ENCODE results near the gene TMEM181. TPM values are rescaled to one million over a fixed set of nuclear protein-coding genes. Genes with fewer than 3 reads are reported as not detected.

The TMEM181 gene
- total and polyA plus RNA-seq, 2 of the 13 experiments (the other 11 are each of a cell fraction or from before 2014, with no cell fraction given): 59.1 to 108 TPM

GRCh38 chr6:158559895-158560835 is at the start of gene TMEM181 (continued):
- peak; percentile 24 for TF ChIP-seq IKZF5 (CRISPR knock-in tag; IDR thresholded peaks at IDR 0.05)
- TF ChIP-seq ARHGAP35 (CRISPR knock-in tag; IDR thresholded peaks at IDR 0.05; ENCODE audit: borderline replicate concordance): 0 out of 2 replicates have a peak, but pooled peaks have one; percentile 44
- TF ChIP-seq PATZ1 (CRISPR knock-in tag; IDR thresholded peaks at IDR 0.05): peak; percentile 75
- no peak for TF ChIP-seq TRIM22 (IDR thresholded peaks at IDR 0.05)
- peak; percentile 50 for TF ChIP-seq HNRNPH1 (optimal IDR thresholded peaks at IDR 0.05; ENCODE audit: low read depth, low read length)
- TF ChIP-seq ZNF414 (CRISPR knock-in tag; IDR thresholded peaks at IDR 0.05): no peak
- TF ChIP-seq THAP11 (CRISPR knock-in tag; IDR thresholded peaks at IDR 0.05): peak; percentile 85
- no peak for TF ChIP-seq ZNF577 (CRISPR knock-in tag; IDR thresholded peaks at IDR 0.05; ENCODE audit: borderline replicate concordance, low read depth)
- TF ChIP-seq RARA (CRISPR knock-in tag; IDR thresholded peaks at IDR 0.05): peak; percentile 52; the same call in 1 of the 2 replicates
- peak; percentile 95 for TF ChIP-seq BHLHE40 (IDR thresholded peaks at IDR 0.05; ENCODE audit: low read length)
- TF ChIP-seq HNF4A (CRISPR knock-in tag; IDR thresholded peaks at IDR 0.05): no peak
- no peak for TF ChIP-seq FOSL1 (CRISPR knock-in tag; IDR thresholded peaks at IDR 0.05; ENCODE audit: borderline replicate concordance)
- no peak for TF ChIP-seq ZNF512B (CRISPR knock-in tag; IDR thresholded peaks at IDR 0.05; ENCODE audit: borderline replicate concordance)
- TF ChIP-seq ZNF652 (CRISPR knock-in tag; IDR thresholded peaks at IDR 0.05; ENCODE audit: borderline replicate concordance, low read depth): no peak
- TF ChIP-seq TFDP1 (CRISPR knock-in tag; IDR thresholded peaks at IDR 0.05; ENCODE audit: borderline replicate concordance): peak; percentile 91
- TF ChIP-seq FLYWCH1 (CRISPR knock-in tag; IDR thresholded peaks at IDR 0.05): no peak
- TF ChIP-seq NFKB2 (CRISPR knock-in tag; IDR thresholded peaks at IDR 0.05; ENCODE audit: borderline replicate concordance): peak; percentile 70; the same call in 1 of the 2 replicates
- TF ChIP-seq TRIM24 (CRISPR knock-in tag; IDR thresholded peaks at IDR 0.05): no peak

Measured in HepG2 (cell line).